GM12878 (cell line): ENCODE data around the gene HDAC9. TPM values are rescaled to one million over a fixed set of nuclear protein-coding genes. Genes with fewer than 3 reads are reported as not detected.

Experiments used
- ATAC-seq: fragments of 200-7000 bp; cut with Tn5 transposase; 3 replicates; pipeline ENCODE4 v1.9.1; 2020; ENCODE audit warnings: mild to moderate bottlenecking, moderate library complexity
- BruUV-seq: library from RNA; stranded (reverse); fragments of 400-500 nt; replicated peaks from 2 replicates; lab custom pipeline; 2021; lab: Mats Ljungman, UMichigan
- CTCF ChIA-PET: fragments of 300-600 bp; sonication (Branson Sonifier 250); formaldehyde crosslinking; extraction: SDS; loops from one replicate; lab custom pipeline; 2021; ENCODE audit warnings: inconsistent platforms; lab: Yijun Ruan, JAX
- POLR2A ChIA-PET: fragments of 350-600 bp; formaldehyde crosslinking; extraction: SDS; loops from one replicate; lab custom pipeline; 2021; ENCODE audit warnings: inconsistent platforms; lab: Charles Lee
- RAD21 ChIA-PET: fragments of 300-600 bp; sonication (Branson Sonifier 250); formaldehyde crosslinking; loops from one replicate; lab custom pipeline; 2023; ENCODE audit warnings: antibody characterized with exemption; ENCODE audit not compliant: unreplicated experiment; lab: Charles Lee
- SMC1A ChIA-PET: fragments of 300-600 bp; sonication (Branson Sonifier 250); formaldehyde crosslinking; loops from one replicate; lab custom pipeline; 2023; ENCODE audit not compliant: unreplicated experiment, uncharacterized antibody; lab: Charles Lee
- DNase-seq: peaks from one replicate; pipeline ENCODE4 v3.0.0-alpha.2; 2011; ENCODE audit warnings: low read depth, low spot score
- FAIRE-seq: peaks from 3 replicates; lab custom pipeline; 2011; peaks lifted over from hg19 to GRCh38; lab: Jason Lieb, UNC
- H2AFZ ChIP-seq: 2 replicates; pipeline ENCODE4 v1.6.0; 2011; ENCODE audit warnings: low read depth, low read length, control low read depth; ENCODE audit not compliant: control insufficient read depth
- H3K27ac ChIP-seq: 2 replicates; pipeline ENCODE4 v1.5.1; 2011; ENCODE audit warnings: control low read depth; ENCODE audit not compliant: control insufficient read depth, insufficient read depth
- H3K27me3 ChIP-seq, 2 experiments: replicated peaks in 1 of 2; 2 replicates each; pipeline versions ENCODE4 v1.6.0 to v1.6.1; 2011; ENCODE audit warnings: low read length in 1 of 2; ENCODE audit not compliant: control insufficient read depth in 2 of 2, insufficient read depth in 2 of 2
- H3K36me3 ChIP-seq, 2 experiments: 2 replicates each; pipeline ENCODE4 v1.5.1; 2011; ENCODE audit warnings: low read length in 1 of 2; ENCODE audit not compliant: control insufficient read depth in 2 of 2, insufficient read depth in 2 of 2
- H3K4me1 ChIP-seq: 2 replicates; pipeline ENCODE4 v1.6.1; 2011; ENCODE audit warnings: mild to moderate bottlenecking, low read length, moderate library complexity, mixed read lengths; ENCODE audit not compliant: control insufficient read depth, insufficient read depth
- H3K4me2 ChIP-seq: 2 replicates; pipeline ENCODE4 v1.6.0; 2011; ENCODE audit warnings: control low read depth; ENCODE audit not compliant: control insufficient read depth, insufficient read depth
- H3K4me3 ChIP-seq: fragments of 200-600 bp; sonication (generic); 2 replicates; pipeline ENCODE4 v1.5.1; 2016
- H3K79me2 ChIP-seq: 2 replicates; pipeline ENCODE4 v1.6.0; 2011; ENCODE audit warnings: low read length; ENCODE audit not compliant: control insufficient read depth, insufficient read depth
- H3K9ac ChIP-seq: 2 replicates; pipeline ENCODE4 v1.8.0; 2011; ENCODE audit warnings: low read length, control low read depth, mixed read lengths; ENCODE audit not compliant: control insufficient read depth, insufficient read depth
- H3K9me3 ChIP-seq: replicated peaks from 3 replicates; pipeline ENCODE4 v1.5.1; 2011; ENCODE audit warnings: mild to moderate bottlenecking, low read length; ENCODE audit not compliant: control insufficient read depth, insufficient read depth
- H4K20me1 ChIP-seq: 2 replicates; pipeline ENCODE4 v1.6.0; 2011; ENCODE audit not compliant: control insufficient read depth, insufficient read depth
- BHLHE40 ChIP-seq, 2 experiments: fragments of 450-650 bp in 1 of 2; IDR thresholded peaks; 2 replicates each; pipeline ENCODE4 v1.6.1; 2011 to 2017; ENCODE audit warnings: low read depth in 2 of 2, borderline replicate concordance in 1 of 2, improper control_type of control experiment in 1 of 2, low read length in 1 of 2, mild to moderate bottlenecking in 1 of 2
- BMI1 ChIP-seq: fragments of 450-650 bp; IDR thresholded peaks from 2 replicates; pipeline ENCODE4 v1.6.1; 2016; ENCODE audit warnings: mild to moderate bottlenecking, moderate library complexity, borderline replicate concordance
- ETV6 ChIP-seq, 2 experiments: fragments of 450-650 bp in 1 of 2; IDR thresholded peaks in 1 of 2; conservative IDR thresholded peaks in 1 of 2; 2 replicates each; pipeline ENCODE4 v1.6.1; 2014; ENCODE audit warnings: antibody characterized with exemption in 1 of 2, borderline replicate concordance in 1 of 2, low read depth in 1 of 2, mild to moderate bottlenecking in 1 of 2, moderate library complexity in 1 of 2
- NBN ChIP-seq: fragments of 450-650 bp; IDR thresholded peaks from 2 replicates; pipeline ENCODE4 v1.6.1; 2016
- RAD51 ChIP-seq: fragments of 450-650 bp; IDR thresholded peaks from 2 replicates; pipeline ENCODE4 v1.6.1; 2016; ENCODE audit warnings: moderate library complexity, mild to moderate bottlenecking, inconsistent platforms
- RCOR1 ChIP-seq: conservative IDR thresholded peaks from 2 replicates; pipeline ENCODE4 v1.6.1; 2012; ENCODE audit warnings: low read depth, low read length, improper control_type of control experiment
- SKIL ChIP-seq: fragments of 450-650 bp; IDR thresholded peaks from 2 replicates; pipeline ENCODE4 v1.6.1; 2017; ENCODE audit warnings: mild to moderate bottlenecking, low read depth, inconsistent platforms; ENCODE audit not compliant: poor library complexity, severe bottlenecking
- SUZ12 ChIP-seq: fragments of 200-600 bp; sonication (generic); IDR thresholded peaks from one replicate; pipeline ENCODE4 v1.6.1; 2018; ENCODE audit warnings: antibody characterized with exemption, mild to moderate bottlenecking; ENCODE audit not compliant: unreplicated experiment
- YY1 ChIP-seq: IDR thresholded peaks from 2 replicates; pipeline ENCODE4 v1.6.1; 2011; ENCODE audit warnings: low read depth, mild to moderate bottlenecking, low read length
- ZNF207 ChIP-seq: fragments of 450-650 bp; IDR thresholded peaks from 2 replicates; pipeline ENCODE4 v1.6.1; 2014; ENCODE audit warnings: antibody characterized with exemption, mild to moderate bottlenecking, borderline replicate concordance
- ZNF384 ChIP-seq: IDR thresholded peaks from 2 replicates; pipeline ENCODE4 v1.6.1; 2012; ENCODE audit warnings: low read depth, mild to moderate bottlenecking, low read length, improper control_type of control experiment, borderline replicate concordance
- WGBS: methylation state at CpG from one replicate; pipeline ENCODE4 v1.1.6; 2016; ENCODE audit warnings: low lambda C conversion rate; ENCODE audit not compliant: insufficient replicate concordance, insufficient coverage; ENCODE audit errors: missing lambda C conversion rate; 5-methylcytosine and 5-hydroxymethylcytosine counted together
- in situ Hi-C: fragments of 300-500 bp; cut with MboI; formaldehyde crosslinking; loops from 9 replicates; pipeline ENCODE4 v1.14.3; 2018; ENCODE audit warnings: mixed read lengths
- intact Hi-C: fragments of 100-400 bp; cut with micrococcal nuclease; formaldehyde crosslinking; loops from one replicate; pipeline ENCODE4 v1.14.2; 2022; ENCODE audit not compliant: unreplicated experiment
- polyA plus RNA-seq, 11 experiments: library from polyadenylated mRNA; depleted of rRNA in 4 of 11; unstranded in 6 of 11; stranded (reverse) in 5 of 11; fragments of >200 nt; fragmentation: Nextera tagmentation in 4 of 11; fragmentation: Illumina TruSeq in 1 of 11; extraction: Ambion mirVana in 4 of 11; extraction: Trizol in 1 of 11; gene quantifications; 1 replicate in 1 of 11; 2 replicates in 10 of 11; pipeline versions ENCODE4 v1.2.1 to v1.2.3, GENCODE V29; 2011 to 2016; ENCODE audit warnings: inconsistent platforms in 2 of 11, missing spikeins in 2 of 11, low read depth in 1 of 11
- total RNA-seq, 4 experiments: library from RNA; depleted of rRNA in 3 of 4; stranded (reverse); fragments of >200 nt in 3 of 4; fragmentation: Illumina TruSeq in 1 of 4; extraction: Trizol in 1 of 4; gene quantifications; 2 replicates each; pipeline versions ENCODE4 v1.2.1 to v1.2.3, GENCODE V29; 2013 to 2021
- TF ChIP-seq, protein P1 (sequence below): fragments of 450-650 bp; IDR thresholded peaks from 2 replicates; pipeline ENCODE4 v1.6.1; 2016; ENCODE audit warnings: mild to moderate bottlenecking, moderate library complexity, borderline replicate concordance

HDAC9 gene
- total and polyA plus RNA-seq, 10 of the 15 experiments (the other 5 are each of a cell fraction or from before 2014, with no cell fraction given): 0.73 to 12.8 (median 0.92) TPM

- TF ChIP-seq, protein P1, sequence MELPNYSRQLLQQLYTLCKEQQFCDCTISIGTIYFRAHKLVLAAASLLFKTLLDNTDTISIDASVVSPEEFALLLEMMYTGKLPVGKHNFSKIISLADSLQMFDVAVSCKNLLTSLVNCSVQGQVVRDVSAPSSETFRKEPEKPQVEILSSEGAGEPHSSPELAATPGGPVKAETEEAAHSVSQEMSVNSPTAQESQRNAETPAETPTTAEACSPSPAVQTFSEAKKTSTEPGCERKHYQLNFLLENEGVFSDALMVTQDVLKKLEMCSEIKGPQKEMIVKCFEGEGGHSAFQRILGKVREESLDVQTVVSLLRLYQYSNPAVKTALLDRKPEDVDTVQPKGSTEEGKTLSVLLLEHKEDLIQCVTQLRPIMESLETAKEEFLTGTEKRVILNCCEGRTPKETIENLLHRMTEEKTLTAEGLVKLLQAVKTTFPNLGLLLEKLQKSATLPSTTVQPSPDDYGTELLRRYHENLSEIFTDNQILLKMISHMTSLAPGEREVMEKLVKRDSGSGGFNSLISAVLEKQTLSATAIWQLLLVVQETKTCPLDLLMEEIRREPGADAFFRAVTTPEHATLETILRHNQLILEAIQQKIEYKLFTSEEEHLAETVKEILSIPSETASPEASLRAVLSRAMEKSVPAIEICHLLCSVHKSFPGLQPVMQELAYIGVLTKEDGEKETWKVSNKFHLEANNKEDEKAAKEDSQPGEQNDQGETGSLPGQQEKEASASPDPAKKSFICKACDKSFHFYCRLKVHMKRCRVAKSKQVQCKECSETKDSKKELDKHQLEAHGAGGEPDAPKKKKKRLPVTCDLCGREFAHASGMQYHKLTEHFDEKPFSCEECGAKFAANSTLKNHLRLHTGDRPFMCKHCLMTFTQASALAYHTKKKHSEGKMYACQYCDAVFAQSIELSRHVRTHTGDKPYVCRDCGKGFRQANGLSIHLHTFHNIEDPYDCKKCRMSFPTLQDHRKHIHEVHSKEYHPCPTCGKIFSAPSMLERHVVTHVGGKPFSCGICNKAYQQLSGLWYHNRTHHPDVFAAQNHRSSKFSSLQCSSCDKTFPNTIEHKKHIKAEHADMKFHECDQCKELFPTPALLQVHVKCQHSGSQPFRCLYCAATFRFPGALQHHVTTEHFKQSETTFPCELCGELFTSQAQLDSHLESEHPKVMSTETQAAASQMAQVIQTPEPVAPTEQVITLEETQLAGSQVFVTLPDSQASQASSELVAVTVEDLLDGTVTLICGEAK: no peak
- TF ChIP-seq ZNF384 (no peak), ZNF207 (no peak), BHLHE40 (IDR thresholded peaks at IDR 0.05; ENCODE audit: borderline replicate concordance in 1 of 2, low read depth in 2 of 2, low read length in 1 of 2) (no peak), RAD51 (no peak), SUZ12 (no peak), NBN (no peak), RCOR1 (no peak), YY1 (no peak)
Measured at GRCh38 chr7:18473119-18473518, 22.4 kb upstream of the HDAC9 start (continued).

GRCh38 chr7:18474944-18475343 lies 20.6 kb upstream of the HDAC9 start:
- no peak for DNase-seq
- no peaks in the 10 kb centered on the region for H3K9me3 ChIP-seq
- WGBS: 95% methylated on average over 1 of the region's 1 CpG
- H3K4me3 ChIP-seq: no peak overlapping the region
- no peak overlapping the region for H2AFZ ChIP-seq
- H3K4me2 ChIP-seq: no peak overlapping the region
- ChIA-PET SMC1A (interaction anchor here (0.6 to 1.6 kb wide), 4 partner anchors 15 to 626 kb away, joined by 3 to 4 read pairs (median 3); no protein-coding TSS in a partner anchor), RAD21 (no interaction called here), CTCF (interaction anchor here (1.0 kb wide), 1 partner anchor 20 kb away, joined by 3 read pairs; the partner anchor contains the start of gene HDAC9), POLR2A (no interaction called here)
- no peaks in the 10 kb centered on the region for H3K4me1 ChIP-seq
- intact Hi-C loops (no loop called here), in situ Hi-C loops (no loop called here)
- H3K9ac ChIP-seq: no peak overlapping the region
- no peaks in the 10 kb centered on the region for H4K20me1 ChIP-seq
- no peak for ATAC-seq
- no peak for TF ChIP-seq ETV6 (conservative IDR thresholded peaks at IDR 0.05 in 1 of 2, IDR thresholded peaks at IDR 0.05 in 1 of 2; ENCODE audit: borderline replicate concordance in 1 of 2, low read depth in 1 of 2)
- TF ChIP-seq SKIL: no peak
- no peak for TF ChIP-seq BMI1
- no TSS peak for BruUV-seq
- H3K36me3 ChIP-seq: no peaks in the 10 kb centered on the region
- no peaks in the 10 kb centered on the region for H3K27me3 ChIP-seq
- FAIRE-seq: no peak
- H3K27ac ChIP-seq: no peak overlapping the region
- H3K79me2 ChIP-seq: no peaks in the 10 kb centered on the region
